RCC 7860 (cell line): Measurements from ENCODE around the gene ZNF467.

Source experiments
- DNase-seq: peaks from one replicate; pipeline ENCODE4 v3.0.0-alpha.2; 2015; ENCODE audit warnings: low spot score
- FAIRE-seq: peaks from 2 replicates; lab custom pipeline; 2012; peaks lifted over from hg19 to GRCh38; lab: Jason Lieb, UNC

ZNF467 gene

GRCh38 chr7:149729983-149730801, 43.2 kb downstream of the ZNF467 start:
- FAIRE-seq = no peak
- no peak for DNase-seq

DNA sequence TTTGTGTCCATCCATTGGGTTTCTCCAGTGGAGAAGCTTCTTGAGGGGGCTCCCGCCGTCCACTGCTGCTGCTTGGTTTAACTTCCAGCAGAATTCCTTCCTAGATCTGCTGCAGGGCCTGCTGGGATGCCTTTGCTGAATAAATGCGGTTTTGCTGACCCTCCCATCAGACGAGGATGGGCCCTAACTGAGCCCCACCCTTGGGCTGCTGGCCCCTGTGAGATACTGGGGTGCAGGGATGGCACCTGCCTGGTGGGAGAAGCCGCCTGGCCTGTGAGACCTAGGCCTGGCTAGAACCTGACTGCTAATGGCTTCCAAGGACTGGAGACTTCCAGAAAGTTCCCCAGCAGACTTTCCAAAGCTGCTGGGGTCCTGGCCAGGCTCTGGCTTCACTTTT, 43.8 kb downstream of the ZNF467 start:
- no peak for DNase-seq
- no peak for FAIRE-seq

DNA sequence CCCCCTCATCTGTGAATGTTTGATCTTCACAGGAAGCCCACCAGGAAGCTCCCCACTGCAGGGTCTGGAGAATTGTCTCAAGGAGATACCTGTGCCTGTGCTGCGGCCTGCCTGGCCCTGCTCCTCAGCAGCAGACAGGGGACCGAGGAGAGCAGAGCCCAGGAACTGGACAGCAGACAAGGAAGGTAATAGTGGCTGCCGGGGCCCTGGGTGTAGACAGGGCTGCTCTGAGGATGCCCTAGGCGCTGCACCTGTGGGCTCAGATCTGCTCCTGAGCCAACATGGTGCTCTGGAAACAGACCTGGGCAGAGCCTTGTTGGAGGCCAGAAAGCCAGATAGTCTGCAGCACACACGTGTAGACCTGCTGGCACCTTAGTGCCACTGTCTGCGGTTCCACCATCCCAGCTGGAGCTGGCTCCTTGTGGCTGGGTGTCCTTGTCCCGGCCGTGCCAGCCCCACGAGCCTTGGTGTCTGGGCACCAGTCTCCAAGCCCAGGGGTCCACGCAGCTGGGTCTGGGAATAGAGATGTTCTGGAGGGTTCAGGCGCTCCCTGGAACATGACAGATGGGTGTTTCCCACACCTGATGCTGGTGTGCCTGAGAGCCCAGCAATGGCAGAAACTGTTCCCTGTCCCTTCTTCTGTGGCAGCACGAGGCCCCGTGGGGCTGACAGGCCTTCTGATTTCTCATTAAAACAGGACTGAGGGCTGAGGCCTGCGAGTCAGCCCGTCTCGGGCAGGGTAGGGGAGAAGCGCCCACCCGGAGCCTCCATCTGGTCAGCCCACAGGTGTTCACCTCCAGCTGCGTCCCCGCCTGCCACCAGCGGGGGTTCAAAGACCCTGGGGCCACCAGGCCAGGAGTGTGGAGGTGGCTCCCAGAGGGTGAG, 44.7 kb downstream of the ZNF467 start:
- no peak for DNase-seq
- no peak for FAIRE-seq

DNA sequence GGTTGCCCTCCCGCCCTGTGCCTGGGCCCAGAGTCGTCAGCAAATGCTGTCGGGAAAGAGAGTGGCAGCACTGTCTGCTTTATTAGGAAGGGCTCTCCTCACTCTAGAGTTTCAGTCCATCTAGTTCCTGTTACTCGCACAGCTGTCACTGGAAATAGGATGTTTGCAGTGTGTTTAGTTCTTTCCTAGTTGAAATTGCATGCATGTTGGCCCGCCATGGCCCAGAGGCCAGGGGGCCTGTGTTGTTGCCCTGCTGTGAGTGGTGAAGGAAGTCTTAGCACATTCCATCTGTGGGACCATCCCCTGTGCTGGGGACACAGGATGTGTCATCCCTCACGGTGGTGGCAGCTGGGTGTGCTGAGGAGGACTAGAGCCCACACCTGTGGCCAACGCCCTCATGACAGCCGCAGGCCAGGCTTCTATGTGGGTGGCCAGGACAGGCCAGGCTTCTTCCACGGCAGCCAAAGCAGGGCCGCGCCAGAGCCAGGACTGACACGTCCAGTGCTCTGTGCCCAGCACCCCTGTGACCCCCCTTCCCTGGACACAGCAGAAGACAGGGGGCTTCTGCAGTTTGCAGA, 45.4 kb downstream of the ZNF467 start:
- no peak for FAIRE-seq

DNA sequence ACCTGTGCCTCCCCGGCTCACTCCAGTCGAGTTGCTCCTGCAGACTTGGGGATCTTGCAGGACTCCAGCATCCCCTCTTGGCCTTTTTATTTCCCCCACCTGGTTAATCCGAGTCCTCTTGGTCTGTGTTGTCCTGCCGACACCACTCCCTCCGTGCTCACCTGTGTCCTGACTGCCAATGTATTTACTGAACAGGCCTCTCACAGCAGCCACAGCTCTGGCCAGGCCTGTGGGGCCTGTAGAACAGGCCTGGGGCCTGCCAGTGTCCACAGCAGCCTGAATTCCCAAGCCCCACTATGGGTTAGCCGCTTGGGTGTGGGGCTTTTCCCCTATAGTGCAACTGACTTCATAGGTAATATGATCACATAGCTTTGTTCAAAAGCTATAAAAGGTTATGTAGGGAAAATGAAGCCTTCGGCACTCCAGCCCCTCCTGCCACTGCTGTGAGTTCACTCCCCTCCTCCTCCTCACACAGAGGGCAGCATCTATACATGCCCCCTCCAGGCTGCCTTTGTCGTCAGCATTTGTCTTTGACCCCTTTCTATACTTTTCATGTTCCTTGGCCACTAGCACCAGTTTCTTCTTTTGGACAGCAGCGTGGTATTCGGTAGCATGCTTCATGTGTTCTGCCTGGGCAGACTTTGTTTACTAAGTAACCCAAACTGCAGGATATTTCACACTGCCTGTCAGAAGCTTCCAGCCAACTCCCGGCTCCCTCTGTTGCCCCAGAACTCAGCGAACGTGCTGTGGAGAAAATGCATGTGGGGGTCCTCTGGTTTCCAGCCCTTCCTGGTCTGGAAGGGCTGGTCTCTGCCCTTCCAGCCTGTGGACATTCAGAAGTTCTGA, 46.1 kb downstream of the ZNF467 start:
- FAIRE-seq = no peak
- DNase-seq = no peak

More for the DNA sequence above, 45.4 kb downstream of the ZNF467 start:
- DNase-seq = no peak

GRCh38 chr7:149725916-149726315, 47.5 kb downstream of the ZNF467 start:
- FAIRE-seq = no peak
- DNase-seq = no peak

DNA sequence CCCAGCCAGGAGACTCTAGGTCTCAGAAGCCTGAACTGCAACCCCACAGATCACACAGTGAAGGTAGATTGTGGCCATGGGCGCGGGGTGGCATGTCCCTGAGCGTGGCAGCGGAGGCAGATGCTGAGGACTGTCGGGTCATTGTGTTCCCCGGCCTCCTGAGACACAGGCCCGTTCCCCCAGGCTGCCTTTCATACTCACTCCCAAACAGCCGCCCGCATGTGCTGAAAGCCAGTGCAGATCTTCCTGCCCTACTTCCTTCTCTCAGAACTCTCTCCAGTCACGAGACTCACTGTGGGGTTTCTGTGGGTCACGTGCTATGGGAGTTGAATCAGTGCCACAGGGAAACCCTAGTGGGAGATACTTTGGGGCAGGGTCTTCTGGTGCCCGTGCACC, 48.0 kb downstream of the ZNF467 start:
- FAIRE-seq = no peak
- DNase-seq = no peak

DNA sequence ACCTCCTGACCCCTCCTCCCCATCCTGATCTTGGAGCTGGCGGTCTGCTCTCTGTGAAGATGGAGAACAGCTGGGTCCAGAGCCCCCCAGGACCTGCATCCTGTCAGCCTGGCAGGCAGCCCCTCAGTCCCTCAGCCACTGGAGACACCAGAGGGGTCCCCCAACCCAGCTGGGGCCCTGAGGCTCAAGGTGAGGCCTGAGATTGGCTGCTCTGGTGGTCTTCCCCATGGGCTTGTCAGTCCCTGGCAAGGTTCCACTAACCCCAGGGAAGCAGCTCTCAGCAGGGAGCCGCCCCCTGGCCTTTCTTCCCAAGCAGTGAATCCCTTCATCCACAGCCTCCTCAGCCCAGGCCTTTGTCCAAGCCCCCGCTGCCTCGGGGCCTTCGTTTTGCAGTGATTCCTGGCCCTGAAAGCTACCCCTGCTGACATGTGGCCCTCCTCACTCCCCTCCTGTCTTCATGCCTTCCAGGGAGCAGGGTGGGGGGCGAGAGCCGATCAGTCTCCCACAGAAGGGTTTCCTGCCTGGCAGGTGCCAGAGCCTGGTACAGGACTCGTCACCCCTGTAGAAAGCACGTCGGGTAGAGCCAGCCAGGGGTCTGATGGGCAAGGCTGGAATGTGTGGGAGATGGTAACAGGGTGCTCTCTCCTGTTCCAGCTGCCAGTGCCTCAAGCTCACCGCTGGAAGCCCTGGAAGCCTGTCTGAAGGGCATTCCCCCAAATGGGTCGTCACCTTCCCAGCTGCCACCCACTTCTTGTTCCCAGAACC, 48.5 kb downstream of the ZNF467 start:
- FAIRE-seq (no peak), DNase-seq (no peak)

GRCh38 chr7:149723795-149724495, 49.4 kb downstream of the ZNF467 start:
- no peak for DNase-seq
- no peak for FAIRE-seq

DNA sequence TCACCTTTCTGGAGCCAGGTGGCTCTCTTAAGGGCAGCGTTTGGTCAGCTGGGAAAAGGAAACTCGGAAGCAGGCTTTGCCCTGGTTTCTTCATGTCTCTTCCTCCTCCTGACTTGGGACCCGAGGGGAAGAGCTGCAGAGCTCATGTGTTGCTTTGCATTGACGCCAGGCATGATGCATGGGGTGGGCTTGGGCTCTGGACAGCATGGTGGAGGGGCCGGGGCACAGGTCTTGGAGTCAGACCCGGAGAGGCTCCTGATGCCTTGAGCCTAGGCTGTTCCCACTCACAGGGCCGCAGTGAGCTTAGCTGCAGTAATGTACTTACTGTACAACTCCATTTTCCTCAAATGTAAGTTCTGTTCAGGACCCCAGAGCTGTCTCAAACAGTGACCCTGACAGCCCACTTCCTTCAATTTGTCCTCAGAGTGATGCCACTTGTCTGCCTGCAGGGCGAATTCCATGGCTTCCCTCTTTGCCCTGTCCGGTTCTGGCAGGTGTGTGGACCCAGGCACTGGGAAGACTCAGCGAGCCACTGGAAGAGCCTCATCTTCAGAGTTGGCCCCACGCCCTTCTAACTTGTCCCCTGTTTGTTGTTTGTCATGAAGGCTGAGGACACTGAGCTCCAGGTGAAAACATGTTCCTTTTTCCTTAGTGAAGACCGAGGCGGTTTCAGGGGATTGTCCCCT, 50.2 kb downstream of the ZNF467 start:
- no peak for DNase-seq
- FAIRE-seq = no peak

DNA sequence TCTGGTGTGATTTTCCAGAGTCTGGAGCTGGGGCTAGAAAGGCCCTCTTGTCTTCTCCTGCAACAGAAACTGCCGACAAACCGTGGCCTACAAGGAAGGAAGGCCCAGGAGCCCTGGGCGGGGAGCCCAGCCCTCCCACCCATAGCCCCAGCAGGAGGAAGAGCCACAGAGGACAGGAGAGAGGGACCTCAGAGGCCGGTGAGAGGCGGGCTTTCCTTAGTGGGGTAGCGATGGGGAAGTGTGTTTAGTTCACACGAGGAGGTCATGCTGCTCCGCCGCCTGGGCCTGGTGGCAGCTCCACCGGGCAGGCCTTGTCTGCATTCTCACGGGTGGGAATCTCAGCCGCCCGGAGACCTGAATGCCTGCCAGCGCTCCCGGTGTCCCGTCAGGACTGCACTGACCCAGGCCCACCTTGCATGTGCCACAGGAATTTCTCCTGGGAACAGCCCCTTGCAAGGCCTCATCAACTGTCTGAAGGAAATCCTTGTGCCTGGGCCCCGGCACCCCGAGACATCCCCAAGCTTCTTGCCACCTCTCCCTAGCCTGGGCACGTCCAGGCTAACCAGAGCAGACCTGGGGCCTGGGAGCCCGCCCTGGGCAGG, 50.9 kb downstream of the ZNF467 start:
- FAIRE-seq (no peak), DNase-seq (no peak)

- FAIRE-seq = no peak
- no peak for DNase-seq
These were observed 52.2 kb downstream of the ZNF467 start for GRCh38 chr7:149721084-149721601.

- peak; percentile 79 for DNase-seq
- FAIRE-seq = peak; percentile 77
These were observed 52.9 kb downstream of the ZNF467 start for GRCh38 chr7:149720372-149721083.

- peak; percentile 58 for DNase-seq
- FAIRE-seq = no peak
These were observed 53.5 kb downstream of the ZNF467 start for GRCh38 chr7:149719912-149720335.

DNA sequence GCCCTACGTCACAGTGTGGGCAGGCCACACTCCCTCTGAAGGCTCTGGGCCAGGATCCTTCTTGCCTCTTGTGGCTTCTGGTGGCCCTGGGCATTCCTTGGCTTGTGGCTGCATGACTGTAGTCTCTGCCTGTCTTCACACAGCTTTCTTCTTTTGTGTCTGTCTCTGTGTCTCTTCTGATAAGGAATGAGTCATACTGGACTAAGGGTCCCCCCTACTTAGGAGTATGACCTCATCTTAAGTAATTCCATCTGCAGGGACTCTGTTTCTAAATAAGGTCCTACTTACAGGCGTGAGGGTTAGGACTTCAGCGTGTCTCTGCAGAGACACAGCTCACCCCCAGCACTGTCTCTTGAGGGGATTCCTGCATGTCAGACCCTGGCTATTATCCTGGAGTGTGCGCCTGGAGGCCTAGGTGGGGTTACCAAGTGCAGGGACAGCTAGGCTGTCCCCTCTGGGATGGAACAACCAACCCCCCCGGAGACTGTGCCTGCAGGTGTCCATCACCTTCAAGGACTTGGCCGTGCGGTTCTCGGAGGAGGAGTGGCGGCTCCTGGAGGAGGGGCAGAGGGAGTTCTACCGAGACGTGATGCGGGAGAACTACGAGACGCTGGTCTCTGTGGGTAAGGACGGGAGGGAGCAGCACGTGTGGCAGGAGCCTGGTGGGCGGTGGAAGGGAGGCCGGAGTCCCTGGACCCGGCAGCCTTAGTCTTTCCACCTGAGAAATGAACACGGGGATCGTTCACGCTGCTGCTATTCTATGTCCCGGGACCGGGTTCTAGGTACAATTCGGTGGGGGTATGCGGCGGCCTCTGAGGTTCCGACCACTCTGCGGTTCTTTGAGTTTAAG, 54.1 kb downstream of the ZNF467 start:
- DNase-seq = peak; percentile 94
- peak; percentile 73 for FAIRE-seq

GRCh38 chr7:149718730-149719049, 54.7 kb downstream of the ZNF467 start:
- DNase-seq (no peak), FAIRE-seq (no peak)

- DNase-seq = no peak
- FAIRE-seq = no peak
These were observed 55.9 kb downstream of the ZNF467 start for GRCh38 chr7:149717481-149717880.
